Fibroblast of lung (primary cell): ENCODE results near the gene ADD3. TPM values are rescaled to one million over a fixed set of nuclear protein-coding genes. Genes with fewer than 3 reads are reported as not detected.

Experiments used
- DNase-seq, 2 donors: peaks; one replicate each; pipeline versions ENCODE4 v3.0.0 to v3.0.0-alpha.2; 2010; ENCODE audit warnings: low read depth in 2 of 2
- H2AFZ ChIP-seq: 2 replicates; pipeline ENCODE4 v1.5.1; 2012; ENCODE audit warnings: low read length, control low read depth, inconsistent platforms
- H3K27ac ChIP-seq: 2 replicates; pipeline ENCODE4 v1.5.1; 2011; ENCODE audit warnings: low read length, control low read depth; ENCODE audit not compliant: insufficient read depth
- H3K27me3 ChIP-seq: 2 replicates; pipeline ENCODE4 v1.5.1; 2011; ENCODE audit warnings: mild to moderate bottlenecking, low read length; ENCODE audit not compliant: control insufficient read depth, insufficient read depth
- H3K36me3 ChIP-seq: 2 replicates; pipeline ENCODE4 v1.5.1; 2011; ENCODE audit warnings: low read length; ENCODE audit not compliant: control insufficient read depth, insufficient read depth
- H3K4me1 ChIP-seq: 2 replicates; pipeline ENCODE4 v1.5.1; 2011; ENCODE audit warnings: low read length; ENCODE audit not compliant: control insufficient read depth, insufficient read depth; ENCODE audit errors: extremely low read depth
- H3K4me2 ChIP-seq: 2 replicates; pipeline ENCODE4 v1.5.1; 2011; ENCODE audit warnings: low read length, control low read depth; ENCODE audit not compliant: insufficient read depth; ENCODE audit errors: extremely low read depth
- H3K4me3 ChIP-seq, 4 experiments: fragments of 200-600 bp in 1 of 4; sonication (generic) in 1 of 4; replicated peaks in 1 of 4; 2 replicates each; pipeline ENCODE4 v1.5.1; 2011 to 2016; ENCODE audit warnings: low read length in 4 of 4, low read depth in 3 of 4, mild to moderate bottlenecking in 3 of 4, control low read depth in 2 of 4, inconsistent platforms in 1 of 4, mixed read lengths in 1 of 4; ENCODE audit not compliant: insufficient read depth in 1 of 4; ENCODE audit errors: control extremely low read depth in 1 of 4
- H3K79me2 ChIP-seq: 2 replicates; pipeline ENCODE4 v1.5.1; 2012; ENCODE audit warnings: mild to moderate bottlenecking, low read length, inconsistent platforms; ENCODE audit not compliant: control insufficient read depth, insufficient read depth
- H3K9ac ChIP-seq: 2 replicates; pipeline ENCODE4 v1.5.1; 2011; ENCODE audit warnings: mild to moderate bottlenecking, low read length, control low read depth; ENCODE audit not compliant: insufficient read depth
- H3K9me3 ChIP-seq: 2 replicates; pipeline ENCODE4 v1.5.1; 2012; ENCODE audit warnings: low read depth, low read length; ENCODE audit not compliant: control insufficient read depth, insufficient read depth
- H4K20me1 ChIP-seq: 2 replicates; pipeline ENCODE4 v1.5.1; 2011; ENCODE audit warnings: low read length; ENCODE audit not compliant: control insufficient read depth, insufficient read depth; ENCODE audit errors: extremely low read depth
- CTCF ChIP-seq, 2 donors: IDR thresholded peaks in 1 of 2; conservative IDR thresholded peaks in 1 of 2; 1 replicate in 1 of 2; 2 replicates in 1 of 2; pipeline ENCODE4 v1.5.1; 2011 to 2012; ENCODE audit warnings: low read length in 2 of 2, control low read depth in 1 of 2, inconsistent platforms in 1 of 2, low read depth in 1 of 2, mild to moderate bottlenecking in 1 of 2
- EZH2 ChIP-seq: IDR thresholded peaks from 2 replicates; pipeline ENCODE4 v1.5.1; 2012; ENCODE audit warnings: low read length, control low read depth, mild to moderate bottlenecking; ENCODE audit errors: missing control alignments
- polyA plus RNA-seq, 2 donors: library from polyadenylated mRNA; depleted of rRNA in 1 of 2; stranded (reverse) in 1 of 2; unstranded in 1 of 2; fragments of >200 nt; gene quantifications; 2 replicates each; pipeline ENCODE4 v1.2.1, GENCODE V29; 2011 to 2012; ENCODE audit warnings: missing spikeins in 1 of 2
- total RNA-seq: library from RNA; depleted of rRNA; stranded (reverse); fragments of >200 nt; gene quantifications from 2 replicates; pipeline ENCODE4 v1.2.1, GENCODE V29; 2014

The ADD3 gene
- total and polyA plus RNA-seq, 2 donors (not counting 1 experiment from before 2014, with no cell fraction given): 93.0 to 416 TPM

- no peaks in the 10 kb centered on the region for H3K27me3 ChIP-seq
- H3K27ac ChIP-seq: no peak overlapping the region
- no peaks in the 10 kb centered on the region for H3K9me3 ChIP-seq
- H3K36me3 ChIP-seq: no peaks in the 10 kb centered on the region
- H3K4me2 ChIP-seq: no peak overlapping the region
- no peak overlapping the region for H2AFZ ChIP-seq
- no peak for DNase-seq
- H4K20me1 ChIP-seq: no peaks in the 10 kb centered on the region
- TF ChIP-seq CTCF (conservative IDR thresholded peaks at IDR 0.05 in 1 of 2, IDR thresholded peaks at IDR 0.05 in 1 of 2; ENCODE audit: low read depth in 1 of 2, low read length in 2 of 2): no peak
- TF ChIP-seq EZH2: no peak
- H3K9ac ChIP-seq: no peak overlapping the region
- H3K4me3 ChIP-seq: no peak overlapping the region
- no peaks in the 10 kb centered on the region for H3K79me2 ChIP-seq
- H3K4me1 ChIP-seq: no peaks in the 10 kb centered on the region
Measured at GRCh38 chr10:109998513-109998912, 9.3 kb upstream of the ADD3 start.

- Histone ChIP-seq H4K20me1 (no peaks in the 10 kb centered on the region), H3K27me3 (no peaks in the 10 kb centered on the region), H3K9me3 (no peaks in the 10 kb centered on the region), H3K9ac (no peak overlapping the region), H3K4me3 (no peak overlapping the region), H3K36me3 (no peaks in the 10 kb centered on the region), H2AFZ (no peak overlapping the region), H3K4me1 (no peaks in the 10 kb centered on the region), H3K79me2 (peaks cover 1% of the 10 kb centered on the region), H3K27ac (no peak overlapping the region), H3K4me2 (no peak overlapping the region)
- no peak for DNase-seq
- TF ChIP-seq EZH2 (no peak), CTCF (conservative IDR thresholded peaks at IDR 0.05 in 1 of 2, IDR thresholded peaks at IDR 0.05 in 1 of 2; ENCODE audit: low read depth in 1 of 2, low read length in 2 of 2) (no peak)
Measured at GRCh38 chr10:110002801-110003523, 4.8 kb upstream of the ADD3 start.

GRCh38 chr10:110003524-110003885 lies 4.3 kb upstream of the ADD3 start:
- H3K4me2 ChIP-seq: no peak overlapping the region
- no peak for DNase-seq
- no peaks in the 10 kb centered on the region for H4K20me1 ChIP-seq
- H3K4me3 ChIP-seq: no peak overlapping the region
- no peak overlapping the region for H2AFZ ChIP-seq
- no peaks in the 10 kb centered on the region for H3K27me3 ChIP-seq
- no peaks in the 10 kb centered on the region for H3K36me3 ChIP-seq
- H3K4me1 ChIP-seq: no peaks in the 10 kb centered on the region
- H3K9me3 ChIP-seq: no peaks in the 10 kb centered on the region
- TF ChIP-seq CTCF (conservative IDR thresholded peaks at IDR 0.05 in 1 of 2, IDR thresholded peaks at IDR 0.05 in 1 of 2; ENCODE audit: low read depth in 1 of 2, low read length in 2 of 2): no peak
- TF ChIP-seq EZH2: no peak
- no peak overlapping the region for H3K27ac ChIP-seq
- H3K79me2 ChIP-seq: peaks cover 7% of the 10 kb centered on the region
- H3K9ac ChIP-seq: no peak overlapping the region
